NCI-H128 (cell line): Measurements from ENCODE around the gene KSR2.
A peak's percentile ranks its signal among the peaks of the same experiment; 100 is the strongest.

ENCODE experiments used
- DNase-seq: peaks from one replicate; lab custom pipeline; 2025; ENCODE audit not compliant: unreplicated experiment; lab: John Stamatoyannopoulos, UW

KSR2 gene

DNA sequence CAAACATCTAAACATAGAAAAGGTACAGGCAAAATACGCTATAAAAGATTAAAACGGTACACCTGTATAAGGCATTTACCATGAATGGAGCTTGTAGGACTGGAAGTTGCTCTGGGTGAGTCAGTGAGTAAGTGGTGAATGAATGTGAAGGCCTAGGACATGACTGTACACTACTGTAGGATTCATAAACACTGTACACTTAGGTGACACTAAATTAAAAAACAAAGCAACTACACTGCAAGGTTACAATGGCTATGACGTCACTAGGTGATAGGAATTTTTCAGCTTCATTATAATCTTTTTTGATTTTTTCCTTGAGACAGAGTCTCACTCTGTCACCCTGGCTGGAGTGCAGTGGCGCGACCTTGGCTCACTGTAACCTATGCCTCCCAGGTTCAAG lies 269.2 kb downstream of the KSR2 start:
- DNase-seq: no peak

DNA sequence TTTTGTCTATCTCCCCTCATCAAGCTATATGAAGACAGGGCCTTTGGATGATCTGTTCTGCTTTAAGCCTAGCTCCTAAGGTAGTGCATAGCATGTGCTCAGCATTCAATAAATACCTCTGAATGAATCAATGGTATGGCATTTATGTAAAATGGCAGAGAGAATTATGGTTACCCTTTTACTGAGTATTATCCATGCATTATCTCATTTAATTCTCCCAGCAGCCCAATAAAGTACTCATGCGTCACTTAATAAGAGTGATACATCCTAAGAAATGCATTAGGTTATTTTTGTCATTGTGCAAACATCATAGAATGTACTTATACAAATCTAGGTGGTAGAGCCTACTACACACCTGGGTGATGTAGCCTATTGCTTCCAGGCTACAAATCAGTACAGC lies 269.7 kb downstream of the KSR2 start:
- DNase-seq: no peak

GRCh38 chr12:117695956-117696355 lies 272.8 kb downstream of the KSR2 start:
- no peak for DNase-seq

DNA sequence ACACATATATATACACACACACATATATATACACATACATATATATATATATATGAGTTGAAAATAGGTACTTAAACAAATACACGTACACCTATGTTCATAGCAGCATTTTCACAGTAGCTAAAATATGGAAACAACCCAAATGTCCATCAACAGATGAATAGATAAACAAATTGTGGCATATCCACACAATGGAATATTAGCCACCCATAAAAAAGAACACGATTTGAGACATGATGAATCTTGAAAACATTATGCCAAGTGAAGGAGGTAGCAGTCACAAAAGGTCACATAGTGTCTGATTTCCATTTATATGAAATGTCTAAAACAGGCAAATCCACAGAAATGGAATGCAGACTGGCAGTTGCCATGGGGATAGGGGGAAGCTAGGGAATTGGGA lies 276.3 kb downstream of the KSR2 start:
- DNase-seq: no peak

DNA sequence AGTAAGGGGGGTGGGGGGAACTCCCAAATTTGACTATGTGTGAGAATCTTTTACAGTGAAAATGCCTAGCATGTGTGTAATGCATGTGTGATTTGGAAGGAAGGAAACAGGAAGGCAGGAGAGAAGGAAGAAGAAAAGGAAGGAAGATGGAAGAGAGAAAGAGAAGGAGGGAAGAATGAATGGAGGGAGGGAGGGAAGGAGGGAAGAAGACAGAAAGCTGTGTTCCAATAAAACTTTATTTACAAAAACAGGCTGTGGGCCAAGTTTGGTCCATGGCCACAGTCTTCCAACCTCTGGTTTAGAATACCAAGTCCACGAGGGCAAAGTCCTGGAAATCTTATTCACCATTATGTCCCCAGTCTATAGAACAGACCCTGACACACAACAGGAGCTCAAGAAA lies 278.9 kb downstream of the KSR2 start:
- DNase-seq: no peak

- no peak for DNase-seq
Observed at GRCh38 chr12:117688446-117688845, 280.3 kb downstream of the KSR2 start.

DNA sequence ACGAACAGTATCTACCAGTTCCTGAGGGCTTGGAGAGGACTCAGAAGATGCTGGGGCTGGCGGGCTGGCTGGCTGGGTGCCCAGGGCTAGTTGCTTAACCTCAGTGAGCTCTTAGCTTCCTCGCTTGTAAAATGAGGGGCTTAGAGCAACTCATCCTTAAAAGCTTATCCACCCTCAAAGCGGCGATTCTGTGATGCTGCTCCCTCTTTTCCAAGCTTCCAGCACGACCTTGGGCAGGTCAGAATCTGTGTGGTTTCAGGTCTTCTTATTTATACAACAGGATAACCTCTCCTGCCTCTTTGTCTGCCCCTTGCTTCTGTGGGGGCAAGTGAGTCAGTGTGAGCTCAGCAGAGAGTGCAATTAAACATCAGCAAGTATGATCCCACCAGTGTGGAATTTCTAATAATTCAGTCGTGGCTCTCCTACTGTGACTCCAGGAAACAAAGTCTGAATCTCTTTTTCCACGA lies 281.8 kb downstream of the KSR2 start:
- no peak for DNase-seq

DNA sequence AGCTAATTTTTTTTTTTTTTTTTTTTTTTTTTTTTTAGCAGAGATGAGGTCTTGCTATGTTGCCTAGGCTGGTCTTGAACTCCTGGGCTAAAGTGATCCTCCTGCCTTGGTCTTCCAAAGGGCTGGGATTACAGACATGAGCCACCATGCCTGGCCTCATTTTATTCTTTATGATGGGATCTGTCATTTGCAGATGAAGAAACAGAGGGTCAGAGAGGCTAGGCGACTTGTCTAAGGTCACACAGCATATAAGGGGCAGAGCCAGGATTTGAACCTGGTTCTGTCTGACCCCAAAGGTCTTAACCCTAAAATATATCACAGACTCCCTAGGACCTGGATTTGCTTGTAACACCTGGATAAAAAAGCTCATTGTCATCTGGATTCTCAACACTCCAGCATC lies 282.6 kb downstream of the KSR2 start:
- no peak for DNase-seq

DNA sequence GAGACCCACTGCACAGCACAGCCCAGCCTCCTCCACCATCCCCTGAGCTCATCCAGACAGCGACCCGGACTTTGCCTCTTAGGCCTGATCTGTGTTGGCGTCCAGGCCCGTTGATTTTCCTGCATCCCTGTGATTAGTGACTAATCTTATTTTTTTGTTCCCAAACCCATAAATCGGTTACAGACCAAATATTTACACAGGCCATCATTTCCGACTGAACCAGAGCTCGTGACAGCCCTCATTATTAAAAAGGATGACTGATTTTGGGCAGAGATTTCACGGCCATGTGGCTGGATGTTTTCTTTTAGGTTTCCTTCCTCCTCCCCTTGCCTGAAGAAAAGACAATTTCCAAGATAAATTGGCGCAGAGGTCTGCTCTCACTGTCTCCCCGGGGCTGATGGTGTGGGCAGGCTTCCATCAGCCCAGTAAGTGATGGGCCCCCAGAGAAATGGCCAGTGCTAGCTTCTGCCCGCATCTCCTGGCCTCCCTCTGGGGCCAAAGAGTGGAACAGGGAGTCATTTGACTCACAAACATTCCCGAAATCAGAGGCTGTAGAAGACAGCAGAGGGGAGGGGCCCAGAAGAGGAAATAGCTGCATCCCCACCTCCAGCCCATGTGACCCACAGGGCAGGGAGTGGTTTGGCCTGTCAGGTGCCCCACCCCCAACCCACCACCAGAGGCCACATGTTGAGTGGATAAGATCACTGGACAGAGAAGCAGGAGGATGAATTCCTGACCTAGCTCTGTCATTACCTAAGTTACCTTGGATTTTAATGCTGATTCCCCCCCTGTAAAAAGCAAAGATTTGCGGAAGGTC lies 283.5 kb downstream of the KSR2 start:
- DNase-seq: no peak

DNA sequence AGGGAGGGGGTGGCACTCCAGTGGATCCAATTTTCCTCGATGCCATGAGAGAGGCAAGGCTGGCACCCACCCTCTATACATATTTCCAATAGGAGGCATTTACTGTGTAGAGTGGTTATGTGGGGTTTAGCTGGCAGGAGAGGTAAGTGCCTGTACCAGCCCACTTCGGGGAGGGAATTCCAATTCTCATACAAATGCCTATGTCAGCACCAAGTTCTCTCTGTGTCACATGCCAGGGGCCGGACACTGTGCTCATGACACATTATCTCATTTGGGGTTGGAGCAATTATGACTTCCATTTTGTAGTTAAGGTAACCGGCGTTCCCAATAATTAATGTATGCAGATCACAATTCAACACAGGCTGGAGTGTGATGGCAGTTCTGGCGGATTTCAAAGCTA lies 284.3 kb downstream of the KSR2 start:
- no peak for DNase-seq

DNA sequence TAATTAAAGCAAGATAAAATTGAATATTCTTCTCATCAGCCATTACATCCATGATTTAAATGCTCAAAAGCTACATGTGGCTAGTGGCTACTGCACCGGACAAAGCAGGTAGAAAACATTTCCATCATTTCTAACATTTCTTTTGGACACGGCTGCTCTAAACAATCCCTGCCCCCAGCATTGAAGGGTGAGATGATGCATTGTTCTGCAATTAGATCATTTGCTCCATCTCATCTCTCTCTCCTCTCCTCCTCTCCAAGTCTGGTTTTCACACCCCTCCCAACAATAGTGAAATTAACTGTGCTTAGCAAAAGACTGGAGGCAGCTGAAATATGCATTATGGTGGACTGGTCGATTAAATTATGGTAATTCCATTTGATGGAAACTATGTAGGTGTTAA lies 288.5 kb downstream of the KSR2 start:
- DNase-seq: no peak

DNA sequence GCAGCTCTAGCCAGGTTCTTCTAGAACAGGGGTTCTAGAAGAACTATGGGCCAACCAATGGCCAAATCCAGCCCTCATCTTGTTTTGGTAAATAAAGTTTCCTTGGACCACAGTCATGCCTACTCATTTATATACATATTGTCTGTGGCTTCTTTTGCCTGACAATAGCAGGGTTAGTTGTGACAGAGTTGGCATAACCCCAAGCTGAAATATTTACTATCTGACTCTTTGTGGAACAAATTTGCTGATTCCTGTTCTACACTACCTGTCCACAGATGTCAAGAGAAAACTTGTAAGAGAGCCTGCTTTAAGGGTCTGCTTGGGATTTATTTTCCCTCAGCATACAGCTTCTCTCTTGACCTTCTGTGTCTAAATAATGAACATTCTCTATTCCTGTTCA lies 289.0 kb downstream of the KSR2 start:
- no peak for DNase-seq

DNA sequence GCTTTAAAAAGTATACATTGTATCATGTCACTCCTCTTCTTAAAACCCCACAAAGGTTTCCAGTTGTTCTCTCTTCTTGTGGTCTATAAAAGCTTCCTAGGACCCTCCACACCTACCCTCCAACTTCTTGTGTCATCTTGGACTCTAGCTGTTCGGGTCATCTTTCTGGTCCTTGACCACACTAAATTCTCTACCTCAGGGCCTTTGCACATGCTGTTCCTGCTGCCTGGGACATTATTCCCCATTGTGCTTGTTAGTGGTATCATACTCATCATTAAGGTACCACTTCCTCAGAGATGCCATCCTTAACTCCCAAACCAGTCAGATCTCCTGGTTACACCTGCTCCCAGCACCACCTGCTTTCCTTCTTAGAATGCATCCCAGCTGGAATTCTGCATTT lies 294.0 kb downstream of the KSR2 start:
- DNase-seq: no peak

GRCh38 chr12:117674313-117674712 lies 294.5 kb downstream of the KSR2 start:
- no peak for DNase-seq

DNA sequence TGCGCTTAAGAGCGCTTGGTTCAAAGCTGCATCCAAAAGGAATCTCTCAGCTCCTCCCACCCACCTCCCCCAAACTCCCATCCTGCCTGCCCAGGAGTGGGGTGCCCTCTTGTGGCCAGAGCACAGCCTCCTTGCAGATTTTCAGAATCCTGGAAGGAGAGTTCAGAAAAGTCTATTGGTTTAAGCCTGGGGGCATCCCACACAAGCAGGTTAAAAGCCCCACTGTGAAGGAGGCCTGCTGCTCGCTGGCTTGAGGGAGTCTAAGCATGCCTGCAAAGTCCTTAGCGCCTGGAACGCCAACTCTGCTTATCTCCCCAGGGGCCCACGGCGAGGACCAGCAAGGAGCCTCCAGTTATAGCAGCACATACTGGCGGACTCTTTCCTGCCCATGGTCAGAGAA lies 297.1 kb downstream of the KSR2 start:
- DNase-seq: no peak

DNA sequence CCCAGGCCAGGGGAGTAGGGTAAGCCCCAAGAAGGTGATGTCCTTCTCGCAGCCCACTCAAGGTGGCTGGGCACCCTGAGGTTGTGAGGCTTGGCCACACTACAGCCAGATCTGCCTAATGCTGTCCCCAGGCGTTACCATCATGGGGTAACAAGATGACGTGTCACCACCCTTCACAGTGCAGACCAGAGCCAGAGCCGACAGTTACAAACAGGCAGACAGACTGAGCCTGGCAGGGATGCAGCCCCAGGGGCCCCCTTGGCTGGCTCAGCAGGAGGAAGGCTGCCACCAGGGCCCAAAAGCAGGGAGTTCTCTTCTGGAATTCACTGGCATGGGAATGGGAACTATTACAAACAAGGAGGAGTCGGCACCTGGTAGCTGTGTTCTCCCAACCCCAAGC lies 304.6 kb downstream of the KSR2 start:
- no peak for DNase-seq

DNA sequence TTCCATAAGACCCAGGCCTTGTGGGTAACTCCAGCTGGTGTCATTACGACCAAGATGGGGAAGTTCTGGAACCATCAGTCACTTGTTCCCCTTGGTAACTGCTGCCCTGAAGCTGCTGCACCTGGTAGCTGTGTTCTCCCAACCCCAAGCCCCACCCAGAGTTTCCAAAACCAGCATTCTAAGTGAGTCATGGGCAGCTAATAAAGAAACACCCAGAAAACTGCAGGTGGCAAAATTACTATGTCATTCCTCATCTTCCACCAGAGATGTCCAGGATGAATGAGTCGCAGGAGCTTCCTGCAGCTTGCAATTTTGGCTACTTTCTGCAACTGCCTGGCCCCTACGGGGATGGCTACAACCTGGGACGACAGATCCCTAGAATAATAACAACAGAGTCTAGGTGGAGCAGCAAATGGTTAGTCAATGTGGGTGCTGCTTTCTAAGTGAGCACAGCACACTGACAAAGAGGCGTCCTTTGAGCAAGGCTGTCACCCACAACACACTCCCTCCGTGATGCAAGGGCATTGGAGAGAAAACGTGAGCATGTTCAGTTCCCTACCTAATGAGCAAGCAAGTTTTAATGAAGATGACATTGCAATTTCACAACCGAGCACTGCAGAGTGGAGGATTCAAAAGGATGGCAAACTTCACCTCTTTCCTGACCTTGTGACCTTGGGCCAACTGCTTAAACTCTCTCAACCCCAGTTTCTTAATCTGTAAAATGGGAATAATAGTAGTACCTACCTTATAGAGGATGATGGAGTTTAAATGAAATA lies 306.0 kb downstream of the KSR2 start:
- no peak for DNase-seq

DNA sequence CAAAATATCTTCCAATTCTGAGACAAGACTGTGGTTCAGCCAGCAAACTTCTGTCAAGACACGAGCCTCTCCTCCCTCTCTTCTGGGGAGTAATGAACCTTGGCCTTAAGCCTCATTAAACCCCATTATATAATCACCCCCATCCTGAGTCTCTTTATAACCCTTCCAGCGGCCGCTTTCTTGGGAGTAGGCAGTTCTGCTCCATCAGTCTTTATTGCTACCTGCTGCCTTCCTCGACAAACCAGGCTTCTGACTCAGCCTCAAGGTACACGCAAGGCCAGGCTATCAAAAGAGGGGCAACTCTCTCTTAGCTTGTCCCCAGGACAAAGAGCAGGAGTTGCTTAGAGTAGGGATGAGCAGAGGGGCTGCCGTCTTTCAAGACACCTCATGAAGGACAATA lies 306.6 kb downstream of the KSR2 start:
- DNase-seq: no peak

DNA sequence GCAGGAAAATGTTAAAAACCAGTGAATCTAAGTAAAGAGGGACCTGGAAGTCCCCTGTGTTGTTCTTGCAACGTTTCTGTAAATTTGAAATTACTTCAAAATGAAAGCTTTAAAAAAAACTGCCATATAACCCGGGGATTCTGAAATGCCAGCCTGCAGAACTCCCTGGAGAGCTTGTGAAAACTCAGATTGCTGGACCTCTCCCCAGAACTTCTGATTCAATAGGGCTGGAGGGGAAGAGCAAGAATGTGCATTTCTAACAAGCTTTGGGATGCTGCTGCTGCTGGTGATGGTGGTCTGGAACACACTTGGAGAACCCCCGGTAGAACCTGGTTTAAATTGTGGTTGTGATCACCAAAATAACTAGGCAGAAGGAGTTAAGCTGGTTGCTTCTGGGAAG lies 307.3 kb downstream of the KSR2 start:
- DNase-seq: no peak

DNA sequence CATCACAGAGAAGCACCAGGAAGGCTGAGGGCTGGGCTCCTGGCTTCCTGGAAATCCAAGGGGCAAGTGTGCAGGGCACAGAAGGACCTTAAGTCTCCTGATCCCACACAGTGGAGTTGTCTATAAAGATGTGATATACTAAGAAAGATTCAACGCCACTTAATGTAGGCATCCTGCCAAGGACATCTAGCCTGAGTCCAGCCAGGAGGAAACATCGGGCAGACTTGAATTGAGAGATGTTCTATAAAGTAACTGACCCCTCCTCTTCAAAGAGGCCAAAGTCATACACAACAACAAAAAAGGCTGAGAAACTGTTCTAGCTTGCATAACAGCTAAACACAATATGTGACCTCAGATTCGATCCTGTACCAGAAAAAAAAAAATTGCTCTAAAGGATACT lies 307.9 kb downstream of the KSR2 start:
- DNase-seq: no peak

DNA sequence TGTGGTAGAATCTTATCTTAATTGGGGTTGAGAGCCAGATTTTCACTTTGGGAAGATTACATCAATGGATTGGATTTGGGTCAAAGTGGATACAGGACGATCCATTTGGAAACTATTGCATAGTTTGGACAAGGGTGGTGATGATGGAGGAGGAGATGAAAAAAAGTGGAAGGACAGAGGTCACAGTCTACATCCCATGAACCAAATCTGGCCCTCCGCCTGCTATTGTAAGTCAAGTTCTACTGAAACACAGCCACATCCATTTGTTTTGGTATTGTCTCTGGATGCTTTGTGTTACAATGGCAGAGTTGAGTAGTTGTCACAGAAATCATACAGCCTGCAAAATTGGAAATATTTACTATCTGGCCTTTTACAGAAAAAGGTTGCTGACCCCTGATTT lies 310.6 kb downstream of the KSR2 start:
- DNase-seq: no peak

DNA sequence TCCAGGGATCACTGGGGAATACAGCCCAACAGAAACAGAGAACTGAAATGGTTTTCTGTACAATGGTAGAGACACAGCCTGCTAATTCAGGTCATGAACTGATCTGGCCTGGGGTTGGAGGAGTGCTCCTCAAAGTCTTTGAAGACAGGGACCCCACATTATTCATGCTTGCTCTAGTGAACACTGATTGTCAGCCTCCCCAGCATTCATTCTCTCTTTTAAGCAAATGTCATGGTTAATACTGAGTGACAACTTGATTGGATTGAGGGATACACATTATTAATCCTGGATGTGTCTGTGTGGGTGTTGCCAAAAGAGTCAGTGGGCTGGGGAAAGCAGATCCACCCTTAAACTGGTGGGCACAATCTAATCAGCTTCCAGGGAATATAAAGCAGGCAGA lies 319.0 kb downstream of the KSR2 start:
- DNase-seq: no peak

GRCh38 chr12:117646520-117646919 lies 322.3 kb downstream of the KSR2 start:
- peak; percentile 74 for DNase-seq
